ENCODE measurements around the gene POLD2.

The POLD2 gene

GRCh38 chr7:44078521-44078920, 44.8 kb downstream of the POLD2 start:
- peaks cover 30% of the 10 kb centered on the region for H3K36me3 ChIP-seq (ENCODE audit: control insufficient read depth, insufficient read depth, low read length)

GRCh38 chr7:44077681-44078091, 45.7 kb downstream of the POLD2 start:
- Histone ChIP-seq H3K4me1 (ENCODE audit: control insufficient read depth, insufficient read depth, low read length) (no peaks in the 10 kb centered on the region; the same call in 1 of the 2 replicates), H3K9me3 (ENCODE audit: control insufficient read depth, insufficient read depth, low read length) (no peaks in the 10 kb centered on the region), H3K27me3 (ENCODE audit: control insufficient read depth, insufficient read depth, low read length) (no peaks in the 10 kb centered on the region), H3K4me3 (ENCODE audit: low read length) (no peak overlapping the region), H3K36me3 (ENCODE audit: control insufficient read depth, insufficient read depth, low read length) (peaks cover 30% of the 10 kb centered on the region), H3K27ac (ENCODE audit: low read length) (no peak overlapping the region)
- no peak for DNase-seq (ENCODE audit: low read depth, low spot score)
- no CpG with 5 or more reads among the region's 5 CpGs for WGBS (ENCODE audit: insufficient coverage, insufficient read length)

More at GRCh38 chr7:44078521-44078920, 44.8 kb downstream of the POLD2 start:
- no peak overlapping the region for H3K27ac ChIP-seq (ENCODE audit: low read length)
- H3K9me3 ChIP-seq (ENCODE audit: control insufficient read depth, insufficient read depth, low read length), result no peaks in the 10 kb centered on the region
- H3K4me3 ChIP-seq (ENCODE audit: low read length), result no peak overlapping the region
- H3K4me1 ChIP-seq (ENCODE audit: control insufficient read depth, insufficient read depth, low read length), result no peaks in the 10 kb centered on the region; the same call in 1 of the 2 replicates
- DNase-seq (ENCODE audit: low read depth, low spot score), result no peak
- H3K27me3 ChIP-seq (ENCODE audit: control insufficient read depth, insufficient read depth, low read length), result no peaks in the 10 kb centered on the region
- WGBS (ENCODE audit: insufficient coverage, insufficient read length), result no CpG with 5 or more reads among the region's 8 CpGs

GRCh38 chr7:44077061-44077460, 46.3 kb downstream of the POLD2 start:
- no peak overlapping the region for H3K27ac ChIP-seq (ENCODE audit: low read length)
- H3K9me3 ChIP-seq (ENCODE audit: control insufficient read depth, insufficient read depth, low read length), result no peaks in the 10 kb centered on the region
- peaks cover 30% of the 10 kb centered on the region for H3K36me3 ChIP-seq (ENCODE audit: control insufficient read depth, insufficient read depth, low read length)
- no peak for DNase-seq (ENCODE audit: low read depth, low spot score)
- no CpG with 5 or more reads among the region's 9 CpGs for WGBS (ENCODE audit: insufficient coverage, insufficient read length)
- H3K4me1 ChIP-seq (ENCODE audit: control insufficient read depth, insufficient read depth, low read length), result no peaks in the 10 kb centered on the region; the same call in 1 of the 2 replicates
- no peaks in the 10 kb centered on the region for H3K27me3 ChIP-seq (ENCODE audit: control insufficient read depth, insufficient read depth, low read length)
- no peak overlapping the region for H3K4me3 ChIP-seq (ENCODE audit: low read length)

GRCh38 chr7:44076101-44076895, 47.0 kb downstream of the POLD2 start:
- H3K4me3 ChIP-seq (ENCODE audit: low read length), result no peak overlapping the region
- DNase-seq (ENCODE audit: low read depth, low spot score), result no peak
- H3K4me1 ChIP-seq (ENCODE audit: control insufficient read depth, insufficient read depth, low read length), result no peaks in the 10 kb centered on the region; the same call in 1 of the 2 replicates
- H3K27me3 ChIP-seq (ENCODE audit: control insufficient read depth, insufficient read depth, low read length), result no peaks in the 10 kb centered on the region
- no CpG with 5 or more reads among the region's 20 CpGs for WGBS (ENCODE audit: insufficient coverage, insufficient read length)
- H3K27ac ChIP-seq (ENCODE audit: low read length), result no peak overlapping the region
- no peaks in the 10 kb centered on the region for H3K9me3 ChIP-seq (ENCODE audit: control insufficient read depth, insufficient read depth, low read length)
- H3K36me3 ChIP-seq (ENCODE audit: control insufficient read depth, insufficient read depth, low read length), result peaks cover 30% of the 10 kb centered on the region

- WGBS (ENCODE audit: insufficient coverage, insufficient read length), result no CpG with 5 or more reads among the region's 17 CpGs
- Histone ChIP-seq H3K4me3 (ENCODE audit: low read length) (no peak overlapping the region), H3K9me3 (ENCODE audit: control insufficient read depth, insufficient read depth, low read length) (no peaks in the 10 kb centered on the region), H3K27ac (ENCODE audit: low read length) (no peak overlapping the region), H3K36me3 (ENCODE audit: control insufficient read depth, insufficient read depth, low read length) (peaks cover 30% of the 10 kb centered on the region), H3K27me3 (ENCODE audit: control insufficient read depth, insufficient read depth, low read length) (no peaks in the 10 kb centered on the region), H3K4me1 (ENCODE audit: control insufficient read depth, insufficient read depth, low read length) (no peaks in the 10 kb centered on the region; the same call in 1 of the 2 replicates)
- DNase-seq (ENCODE audit: low read depth, low spot score), result no peak
Observed at GRCh38 chr7:44075296-44076075, 47.9 kb downstream of the POLD2 start.

GRCh38 chr7:44074349-44074695, 49.0 kb downstream of the POLD2 start:
- DNase-seq (ENCODE audit: low read depth, low spot score), result no peak
- H3K27me3 ChIP-seq (ENCODE audit: control insufficient read depth, insufficient read depth, low read length), result no peaks in the 10 kb centered on the region
- H3K27ac ChIP-seq (ENCODE audit: low read length), result no peak overlapping the region
- WGBS (ENCODE audit: insufficient coverage, insufficient read length), result no CpG with 5 or more reads among the region's 13 CpGs
- peaks cover 24% of the 10 kb centered on the region for H3K36me3 ChIP-seq (ENCODE audit: control insufficient read depth, insufficient read depth, low read length)
- no peaks in the 10 kb centered on the region for H3K9me3 ChIP-seq (ENCODE audit: control insufficient read depth, insufficient read depth, low read length)
- no peaks in the 10 kb centered on the region; the same call in 1 of the 2 replicates for H3K4me1 ChIP-seq (ENCODE audit: control insufficient read depth, insufficient read depth, low read length)
- no peak overlapping the region for H3K4me3 ChIP-seq (ENCODE audit: low read length)

GRCh38 chr7:44073664-44074348, 49.5 kb downstream of the POLD2 start:
- WGBS (ENCODE audit: insufficient coverage, insufficient read length), result no CpG with 5 or more reads among the region's 26 CpGs

GRCh38 chr7:44072364-44073231, 50.8 kb downstream of the POLD2 start:
- no CpG with 5 or more reads among the region's 12 CpGs for WGBS (ENCODE audit: insufficient coverage, insufficient read length)
- Histone ChIP-seq H3K9me3 (ENCODE audit: control insufficient read depth, insufficient read depth, low read length) (no peaks in the 10 kb centered on the region), H3K4me3 (ENCODE audit: low read length) (no peak overlapping the region), H3K4me1 (ENCODE audit: control insufficient read depth, insufficient read depth, low read length) (no peaks in the 10 kb centered on the region; the same call in 1 of the 2 replicates), H3K27me3 (ENCODE audit: control insufficient read depth, insufficient read depth, low read length) (no peaks in the 10 kb centered on the region), H3K27ac (ENCODE audit: low read length) (no peak overlapping the region), H3K36me3 (ENCODE audit: control insufficient read depth, insufficient read depth, low read length) (0 out of 2 replicates have a peak, but pooled peaks cover 8% of the 10 kb centered on the region)
- no peak for DNase-seq (ENCODE audit: low read depth, low spot score)

More at GRCh38 chr7:44073664-44074348, 49.5 kb downstream of the POLD2 start:
- H3K27me3 ChIP-seq (ENCODE audit: control insufficient read depth, insufficient read depth, low read length), result no peaks in the 10 kb centered on the region
- no peaks in the 10 kb centered on the region for H3K9me3 ChIP-seq (ENCODE audit: control insufficient read depth, insufficient read depth, low read length)
- DNase-seq (ENCODE audit: low read depth, low spot score), result no peak
- H3K4me3 ChIP-seq (ENCODE audit: low read length), result no peak overlapping the region
- H3K4me1 ChIP-seq (ENCODE audit: control insufficient read depth, insufficient read depth, low read length), result no peaks in the 10 kb centered on the region; the same call in 1 of the 2 replicates
- H3K27ac ChIP-seq (ENCODE audit: low read length), result no peak overlapping the region
- H3K36me3 ChIP-seq (ENCODE audit: control insufficient read depth, insufficient read depth, low read length), result peaks cover 19% of the 10 kb centered on the region

GRCh38 chr7:44071726-44072363, 51.5 kb downstream of the POLD2 start:
- no peak overlapping the region for H3K27ac ChIP-seq (ENCODE audit: low read length)
- H3K36me3 ChIP-seq (ENCODE audit: control insufficient read depth, insufficient read depth, low read length), result 0 out of 2 replicates have a peak, but pooled peaks cover 6% of the 10 kb centered on the region
- no peaks in the 10 kb centered on the region for H3K27me3 ChIP-seq (ENCODE audit: control insufficient read depth, insufficient read depth, low read length)
- H3K9me3 ChIP-seq (ENCODE audit: control insufficient read depth, insufficient read depth, low read length), result no peaks in the 10 kb centered on the region
- no CpG with 5 or more reads among the region's 9 CpGs for WGBS (ENCODE audit: insufficient coverage, insufficient read length)
- DNase-seq (ENCODE audit: low read depth, low spot score), result no peak
- H3K4me1 ChIP-seq (ENCODE audit: control insufficient read depth, insufficient read depth, low read length), result no peaks in the 10 kb centered on the region; the same call in 1 of the 2 replicates
- H3K4me3 ChIP-seq (ENCODE audit: low read length), result no peak overlapping the region
